GM19328 (cell line): ENCODE results near the gene PDE1C.

Source experiments
- ATAC-seq: cut with Tn5 transposase; IDR thresholded peaks from one replicate; pipeline ENCODE4 v1.9.1; 2021; ENCODE audit warnings: mild to moderate bottlenecking, moderate library complexity; ENCODE audit not compliant: unreplicated experiment

PDE1C gene

GRCh38 chr7:31906479-31907171 is 163.6 kb downstream of the PDE1C start:
- no peak for ATAC-seq

GRCh38 chr7:31903962-31904361 is 166.2 kb downstream of the PDE1C start:
- ATAC-seq, result no peak

DNA sequence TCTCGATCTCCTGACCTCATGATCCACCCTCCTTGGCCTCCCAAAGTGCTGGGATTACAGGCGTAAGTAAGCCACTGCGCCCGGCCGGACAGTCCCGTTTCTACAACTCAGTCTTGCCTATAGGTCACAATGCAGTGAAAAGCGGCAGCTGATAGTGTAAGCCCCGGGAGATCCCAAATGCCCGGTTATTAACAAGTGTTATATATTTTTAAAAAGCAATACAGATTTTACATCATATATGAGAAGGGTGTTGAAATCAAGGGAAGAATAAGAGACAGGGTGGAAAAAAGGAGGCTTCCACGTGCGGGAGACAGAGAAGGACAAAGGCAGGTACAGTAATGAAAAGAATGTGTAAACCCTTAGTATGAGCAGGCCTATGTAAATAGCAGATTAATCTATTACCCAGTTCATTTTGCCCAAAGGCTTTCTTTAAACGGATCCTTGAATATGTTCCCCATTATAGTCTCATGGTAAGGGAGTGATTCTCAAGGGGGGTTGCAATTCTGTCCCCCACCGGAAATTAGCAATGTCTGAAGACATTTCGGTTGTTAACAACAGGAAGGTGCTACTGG is 170.8 kb downstream of the PDE1C start:
- no peak for ATAC-seq

DNA sequence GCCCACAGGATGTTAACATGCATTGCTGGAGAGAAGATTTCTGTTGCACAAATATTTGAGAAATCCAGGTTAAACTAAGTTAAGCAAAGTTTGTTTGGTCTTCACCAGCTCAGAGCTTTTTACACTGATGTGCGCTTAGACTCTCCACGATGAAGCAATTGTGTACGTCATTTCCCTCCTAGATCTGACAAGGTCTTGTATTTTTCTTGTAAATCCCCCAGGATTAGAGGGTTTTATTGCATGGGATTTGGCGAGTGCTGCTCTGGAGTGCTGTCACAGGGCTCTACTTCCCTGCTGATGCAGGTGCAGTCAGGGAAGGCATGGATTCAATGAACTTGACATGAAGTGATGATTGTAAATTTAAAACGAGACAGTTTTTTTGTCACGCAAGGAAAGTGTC is 173.3 kb downstream of the PDE1C start:
- ATAC-seq, result no peak

DNA sequence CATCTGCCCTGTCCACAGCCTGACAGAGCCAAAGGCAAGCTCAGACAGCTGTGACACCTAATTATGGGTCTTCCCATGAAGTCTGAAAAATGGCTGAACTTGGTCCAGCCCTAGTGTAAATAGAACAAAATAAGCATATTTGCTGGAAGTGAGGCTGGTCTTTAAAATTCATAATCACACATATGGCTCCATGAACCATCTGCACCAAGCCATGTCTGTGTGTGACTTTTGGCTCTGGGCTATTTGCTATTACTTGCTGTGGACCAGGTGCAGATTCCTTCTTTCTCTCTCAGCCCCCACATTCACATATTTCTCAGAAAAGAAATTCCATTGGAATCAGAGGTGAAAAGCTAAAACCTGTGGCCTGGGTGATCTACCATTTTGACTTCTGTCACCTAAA is 175.9 kb downstream of the PDE1C start:
- ATAC-seq, result no peak

DNA sequence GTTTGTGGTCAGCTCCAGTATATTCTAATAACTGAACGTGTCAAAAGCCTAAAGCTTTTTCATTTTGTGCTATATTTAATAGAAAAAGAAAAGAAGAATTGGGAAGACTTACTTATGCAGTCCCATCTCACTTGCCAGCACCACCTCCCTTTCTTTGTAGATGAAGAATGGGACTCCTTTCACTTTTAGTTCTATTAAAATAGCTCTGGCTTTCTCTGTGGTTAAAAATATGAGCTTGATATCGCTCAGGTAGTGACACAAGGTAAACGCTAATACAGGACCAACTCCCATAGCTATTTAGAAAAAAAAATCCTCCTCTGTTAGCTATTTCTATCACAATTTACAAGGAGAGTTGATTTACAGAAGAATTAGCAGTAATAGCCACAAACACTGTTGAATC is 176.8 kb downstream of the PDE1C start:
- no peak for ATAC-seq

DNA sequence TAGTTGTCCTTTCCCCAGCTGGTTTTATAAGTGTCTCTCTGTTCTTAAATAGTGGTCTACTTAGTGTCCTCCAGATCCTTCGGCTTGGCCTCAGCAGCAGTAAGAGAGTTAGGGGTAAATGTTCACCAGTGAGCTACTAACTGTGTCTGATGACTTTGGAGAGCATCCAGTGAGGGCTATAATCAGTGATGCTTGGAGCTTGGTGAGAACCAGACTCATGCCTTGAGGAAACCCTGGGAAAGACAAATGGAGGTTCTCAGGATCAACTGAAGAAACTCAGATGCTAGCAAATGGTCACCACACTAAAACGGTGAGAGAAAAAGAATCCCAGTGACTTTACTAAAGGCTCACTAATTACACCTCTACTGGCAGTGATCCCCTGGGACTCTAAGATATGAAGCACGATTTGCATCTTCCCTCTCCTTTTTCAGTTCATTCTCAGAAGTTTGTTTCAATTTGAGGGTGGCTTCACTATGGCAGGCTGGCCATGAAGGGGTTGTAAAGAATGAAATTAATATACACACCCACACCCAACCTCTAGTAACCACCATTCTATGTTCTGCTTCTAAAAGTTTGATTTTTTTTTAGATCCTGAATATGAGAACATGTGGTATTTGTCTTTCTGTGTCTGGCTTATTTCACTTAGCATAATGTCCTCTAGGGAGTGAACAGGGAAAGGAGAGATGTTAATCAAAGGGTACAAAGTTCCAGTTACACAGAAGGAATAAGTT is 177.9 kb downstream of the PDE1C start:
- ATAC-seq, result peak; percentile 83

DNA sequence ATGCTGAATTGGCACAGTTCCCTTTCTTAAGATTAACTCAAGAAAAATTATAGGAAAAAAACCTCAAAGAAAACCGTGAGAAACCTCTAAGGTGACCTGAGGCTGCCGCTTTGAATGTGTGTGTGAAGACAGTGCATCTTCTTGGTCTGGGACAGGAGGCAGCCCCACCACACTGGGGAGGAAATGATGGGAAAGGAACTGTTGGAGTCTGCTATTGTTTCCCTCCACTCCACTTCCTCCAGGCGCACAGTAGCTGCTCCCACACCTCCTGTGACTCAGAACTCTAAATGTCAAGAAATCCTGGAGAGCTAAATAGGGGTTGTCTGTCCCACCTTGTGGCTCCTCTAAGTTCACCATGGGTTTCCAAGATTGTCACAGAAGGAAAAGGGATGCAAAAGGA is 179.4 kb downstream of the PDE1C start:
- no peak for ATAC-seq

- no peak for ATAC-seq
These were observed 180.0 kb downstream of the PDE1C start for GRCh38 chr7:31890198-31890597.

GRCh38 chr7:31887006-31887405 is 183.2 kb downstream of the PDE1C start:
- ATAC-seq, result no peak

GRCh38 chr7:31885171-31885570 is 185.0 kb downstream of the PDE1C start:
- no peak for ATAC-seq

- peak; percentile 62 for ATAC-seq
These were observed 186.4 kb downstream of the PDE1C start for GRCh38 chr7:31883761-31884164.

GRCh38 chr7:31882187-31882586 is 188.0 kb downstream of the PDE1C start:
- no peak for ATAC-seq

DNA sequence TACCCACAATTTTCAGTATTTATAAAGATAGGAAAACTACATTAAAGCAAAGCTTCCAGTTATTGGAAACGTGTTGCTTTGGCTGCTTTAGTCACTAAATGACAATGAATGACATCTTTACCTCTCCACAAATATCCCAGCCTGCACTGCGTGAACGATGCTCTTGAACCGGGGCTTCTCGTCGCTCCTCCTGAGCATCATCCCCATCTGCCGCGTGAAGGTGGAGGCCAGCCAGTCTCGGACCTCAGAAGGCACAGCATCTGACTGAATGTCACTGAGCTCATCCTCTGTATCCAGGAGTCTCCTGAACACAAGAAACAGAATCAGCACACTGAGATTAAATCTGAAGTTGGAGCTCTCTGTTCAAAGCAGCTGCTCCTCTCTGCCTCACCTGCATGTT is 191.3 kb downstream of the PDE1C start:
- no peak for ATAC-seq

DNA sequence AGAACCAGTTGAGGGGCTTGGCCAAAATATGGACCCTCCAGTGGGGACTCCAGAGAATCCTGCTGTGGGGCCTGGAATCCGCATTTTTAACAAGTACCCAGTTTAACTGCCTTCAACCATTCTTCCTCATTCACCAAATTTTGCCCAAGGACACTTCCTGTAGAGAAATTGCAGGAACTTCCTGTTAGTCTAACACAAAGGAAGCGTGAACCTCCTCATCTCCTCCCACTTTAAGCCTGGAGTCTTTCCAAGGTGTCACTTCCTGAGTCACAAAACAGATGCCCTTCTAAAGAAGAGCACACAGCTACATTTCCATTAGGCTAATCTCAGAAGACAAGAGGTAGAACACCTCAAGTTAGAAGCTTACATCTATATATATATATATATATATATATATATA is 194.8 kb downstream of the PDE1C start:
- ATAC-seq, result no peak

GRCh38 chr7:31874631-31875386 is 195.4 kb downstream of the PDE1C start:
- no peak for ATAC-seq

GRCh38 chr7:31873816-31874597 is 196.2 kb downstream of the PDE1C start:
- ATAC-seq, result peak; percentile 83

DNA sequence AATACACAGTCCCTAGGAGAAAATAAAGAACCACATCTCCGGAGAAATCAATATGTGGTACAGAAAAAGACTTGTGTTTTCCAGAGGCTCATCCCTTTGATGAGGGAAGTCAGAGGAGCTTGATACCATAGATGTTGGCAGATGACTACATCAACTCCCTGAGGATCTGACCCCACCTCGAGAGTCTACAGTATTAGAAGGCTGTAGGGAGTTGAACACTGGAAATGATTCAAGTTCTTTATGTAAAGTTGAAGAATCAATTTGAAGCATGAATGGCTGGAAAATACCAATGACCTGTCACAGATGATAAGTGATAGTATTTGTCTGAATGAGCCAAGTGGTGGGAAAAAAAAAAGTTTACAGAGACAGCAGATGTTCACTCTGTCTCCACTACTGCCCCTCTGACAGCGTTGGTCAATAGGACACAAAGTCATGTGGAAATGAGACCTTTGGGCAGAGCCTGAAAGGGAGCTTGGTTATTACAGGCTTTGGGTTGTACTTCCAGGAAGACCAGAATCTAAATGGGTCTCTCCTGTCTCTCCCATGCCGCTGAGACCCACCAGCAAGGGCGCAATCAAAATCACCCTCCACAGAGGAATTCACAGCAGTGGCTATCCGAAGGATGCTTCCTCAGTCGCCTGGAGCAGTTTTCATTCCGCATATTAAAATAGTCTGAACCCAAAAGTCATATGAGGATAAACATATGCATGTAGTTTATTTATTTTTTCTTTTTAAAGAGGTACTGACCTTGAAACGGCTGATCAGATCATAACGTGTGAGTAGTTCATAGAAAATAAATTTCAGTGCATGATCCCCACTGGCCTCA is 197.4 kb downstream of the PDE1C start:
- no peak for ATAC-seq

DNA sequence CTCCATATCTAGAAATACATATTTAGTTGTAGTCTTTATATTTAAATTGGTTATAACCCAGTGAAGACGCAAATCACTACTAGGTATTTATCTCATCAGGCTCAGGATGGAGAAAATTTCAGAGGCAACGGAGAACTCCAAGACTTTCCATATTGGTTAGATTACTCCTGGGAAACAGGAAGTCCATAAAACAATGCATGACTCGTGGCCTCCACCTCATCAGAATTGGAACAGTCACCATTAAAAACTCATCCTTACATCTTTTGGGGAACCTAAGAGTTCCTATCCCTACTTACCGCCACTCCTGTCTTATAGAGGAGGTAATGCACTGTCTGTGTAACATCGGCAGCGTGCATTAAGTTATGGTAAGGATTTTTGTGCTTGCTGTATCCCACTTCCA is 205.6 kb downstream of the PDE1C start:
- ATAC-seq, result no peak

DNA sequence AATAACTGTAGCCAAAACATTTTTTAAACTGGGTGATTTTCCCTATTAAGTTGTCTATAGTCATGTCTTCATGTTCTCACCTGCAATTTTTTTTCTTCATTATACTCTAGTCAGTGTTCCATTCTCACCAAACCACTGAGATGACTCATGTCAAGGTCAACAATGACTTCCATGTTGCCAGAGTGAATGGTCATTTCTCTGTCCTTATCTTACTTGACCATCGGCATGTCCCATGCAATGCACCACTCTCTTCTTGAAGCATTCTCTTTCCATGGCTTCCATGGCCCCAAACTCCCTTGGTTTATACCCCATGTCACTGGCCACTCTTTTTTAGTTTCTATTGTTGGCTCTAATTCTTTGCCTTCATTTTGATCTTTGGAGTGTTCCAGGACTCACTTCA is 209.3 kb downstream of the PDE1C start:
- no peak for ATAC-seq
